HEK293 (cell line): Measurements from ENCODE around the gene MOG.

ENCODE experiments used
- CTCF ChIA-PET: fragments of 350-600 bp; formaldehyde crosslinking; extraction: SDS; loops from one replicate; lab custom pipeline; 2021; ENCODE audit warnings: antibody characterized with exemption; lab: Yijun Ruan, JAX
- POLR2A ChIA-PET: fragments of 300-600 bp; formaldehyde crosslinking; extraction: SDS; loops from one replicate; lab custom pipeline; 2020; ENCODE audit warnings: antibody characterized with exemption, inconsistent platforms; lab: Yijun Ruan, JAX
- H3K27ac ChIP-seq: fragments of 200-500 bp; sonication (Bioruptor generic); 2 replicates; pipeline ENCODE4 v1.5.1; 2014; ENCODE audit warnings: low read depth, low read length, control low read depth, inconsistent platforms; ENCODE audit errors: extremely low read depth
- H3K36me3 ChIP-seq, 2 experiments: fragments of 200-500 bp in 1 of 2; sonication (Bioruptor generic) in 1 of 2; 1 replicate in 1 of 2; 2 replicates in 1 of 2; pipeline ENCODE4 v1.5.1; 2014 to 2017; ENCODE audit warnings: inconsistent platforms in 2 of 2, low read length in 2 of 2; ENCODE audit not compliant: control insufficient read depth in 2 of 2, insufficient read depth in 1 of 2
- H3K4me1 ChIP-seq: fragments of 200-500 bp; sonication (Bioruptor generic); 2 replicates; pipeline ENCODE4 v1.5.1; 2014; ENCODE audit warnings: mild to moderate bottlenecking, low read length, inconsistent platforms; ENCODE audit not compliant: control insufficient read depth, insufficient read depth
- H3K4me3 ChIP-seq: 2 replicates; pipeline ENCODE4 v1.5.1; 2011; ENCODE audit warnings: low read depth, mild to moderate bottlenecking, control low read depth, low read length, moderate library complexity
- H3K9me3 ChIP-seq: fragments of 200-500 bp; sonication (Bioruptor generic); 2 replicates; pipeline ENCODE4 v1.5.1; 2014; ENCODE audit warnings: low read depth, low read length, inconsistent platforms; ENCODE audit not compliant: control insufficient read depth, insufficient read depth
- EGR2 ChIP-seq: fragments of 450-650 bp; formaldehyde crosslinking; IDR thresholded peaks from 2 replicates; pipeline ENCODE4 v1.5.1; 2016; ENCODE audit warnings: low read depth, missing biosample characterization, missing genetic modification characterization
- KLF7 ChIP-seq: fragments of 450-650 bp; formaldehyde crosslinking; IDR thresholded peaks from 2 replicates; pipeline ENCODE4 v1.5.1; 2016; ENCODE audit warnings: missing biosample characterization, missing genetic modification characterization, borderline replicate concordance
- KLF8 ChIP-seq: fragments of 450-650 bp; formaldehyde crosslinking; IDR thresholded peaks from 2 replicates; pipeline ENCODE4 v1.5.1; 2016; ENCODE audit warnings: missing biosample characterization, missing genetic modification characterization
- SCRT2 ChIP-seq: fragments of 450-650 bp; formaldehyde crosslinking; IDR thresholded peaks from 2 replicates; pipeline ENCODE4 v1.5.1; 2016; ENCODE audit warnings: missing biosample characterization, missing genetic modification characterization
- SP2 ChIP-seq: fragments of 450-650 bp; formaldehyde crosslinking; IDR thresholded peaks from 2 replicates; pipeline ENCODE4 v1.5.1; 2016; ENCODE audit warnings: missing biosample characterization, missing genetic modification characterization
- YY2 ChIP-seq: fragments of 450-650 bp; formaldehyde crosslinking; IDR thresholded peaks from 2 replicates; pipeline ENCODE4 v1.5.1; 2016; ENCODE audit warnings: missing biosample characterization, missing genetic modification characterization
- ZFHX2 ChIP-seq: fragments of 450-650 bp; formaldehyde crosslinking; conservative IDR thresholded peaks from 2 replicates; pipeline ENCODE4 v1.5.1; 2016; ENCODE audit warnings: missing biosample characterization, missing genetic modification characterization
- ZNF133 ChIP-seq: fragments of 450-650 bp; formaldehyde crosslinking; IDR thresholded peaks from 2 replicates; pipeline ENCODE4 v1.5.1; 2016; ENCODE audit warnings: missing biosample characterization, missing genetic modification characterization
- ZNF266 ChIP-seq: fragments of 450-650 bp; formaldehyde crosslinking; IDR thresholded peaks from 2 replicates; pipeline ENCODE4 v1.5.1; 2016; ENCODE audit warnings: missing biosample characterization, missing genetic modification characterization, low read depth
- ZNF398 ChIP-seq: fragments of 450-650 bp; formaldehyde crosslinking; IDR thresholded peaks from 2 replicates; pipeline ENCODE4 v1.5.1; 2017; ENCODE audit warnings: missing biosample characterization, missing genetic modification characterization
- ZNF501 ChIP-seq: fragments of 450-650 bp; formaldehyde crosslinking; IDR thresholded peaks from 2 replicates; pipeline ENCODE4 v1.5.1; 2016; ENCODE audit warnings: missing biosample characterization, missing genetic modification characterization
- ZNF529 ChIP-seq: fragments of 450-650 bp; formaldehyde crosslinking; IDR thresholded peaks from 2 replicates; pipeline ENCODE4 v1.5.1; 2017; ENCODE audit warnings: missing genetic modification characterization, missing biosample characterization; ENCODE audit not compliant: insufficient replicate concordance
- ZNF571 ChIP-seq: fragments of 450-650 bp; formaldehyde crosslinking; IDR thresholded peaks from 2 replicates; pipeline ENCODE4 v1.5.0; 2017; ENCODE audit warnings: missing biosample characterization, missing genetic modification characterization
- ZNF626 ChIP-seq: fragments of 450-650 bp; sonication (Bioruptor Pico); formaldehyde crosslinking; IDR thresholded peaks from 2 replicates; pipeline ENCODE4 v1.5.1; 2018; ENCODE audit warnings: missing biosample characterization, missing genetic modification characterization, inconsistent platforms
- ZNF670 ChIP-seq: fragments of 450-650 bp; formaldehyde crosslinking; IDR thresholded peaks from 2 replicates; pipeline ENCODE4 v1.5.1; 2016; ENCODE audit warnings: missing biosample characterization, missing genetic modification characterization, low read depth
- ZNF777 ChIP-seq: fragments of 450-650 bp; formaldehyde crosslinking; IDR thresholded peaks from 2 replicates; pipeline ENCODE4 v1.5.1; 2017; ENCODE audit warnings: missing biosample characterization, missing genetic modification characterization, borderline replicate concordance
- TF ChIP-seq, protein P1 (sequence below): fragments of 450-650 bp; formaldehyde crosslinking; IDR thresholded peaks from 2 replicates; pipeline ENCODE4 v1.5.1; 2016; ENCODE audit warnings: missing biosample characterization, missing genetic modification characterization
- TF ChIP-seq, protein P2 (sequence below): fragments of 450-650 bp; formaldehyde crosslinking; IDR thresholded peaks from 2 replicates; pipeline ENCODE4 v1.5.1; 2016; ENCODE audit warnings: missing biosample characterization, missing genetic modification characterization
- TF ChIP-seq, protein P3 (sequence below): fragments of 450-650 bp; formaldehyde crosslinking; IDR thresholded peaks from 2 replicates; pipeline ENCODE4 v1.5.1; 2016; ENCODE audit warnings: missing biosample characterization, missing genetic modification characterization
- TF ChIP-seq, protein P4 (sequence below): fragments of 450-650 bp; formaldehyde crosslinking; IDR thresholded peaks from 2 replicates; pipeline ENCODE4 v1.5.1; 2016; ENCODE audit warnings: missing biosample characterization, missing genetic modification characterization

MOG gene

DNA sequence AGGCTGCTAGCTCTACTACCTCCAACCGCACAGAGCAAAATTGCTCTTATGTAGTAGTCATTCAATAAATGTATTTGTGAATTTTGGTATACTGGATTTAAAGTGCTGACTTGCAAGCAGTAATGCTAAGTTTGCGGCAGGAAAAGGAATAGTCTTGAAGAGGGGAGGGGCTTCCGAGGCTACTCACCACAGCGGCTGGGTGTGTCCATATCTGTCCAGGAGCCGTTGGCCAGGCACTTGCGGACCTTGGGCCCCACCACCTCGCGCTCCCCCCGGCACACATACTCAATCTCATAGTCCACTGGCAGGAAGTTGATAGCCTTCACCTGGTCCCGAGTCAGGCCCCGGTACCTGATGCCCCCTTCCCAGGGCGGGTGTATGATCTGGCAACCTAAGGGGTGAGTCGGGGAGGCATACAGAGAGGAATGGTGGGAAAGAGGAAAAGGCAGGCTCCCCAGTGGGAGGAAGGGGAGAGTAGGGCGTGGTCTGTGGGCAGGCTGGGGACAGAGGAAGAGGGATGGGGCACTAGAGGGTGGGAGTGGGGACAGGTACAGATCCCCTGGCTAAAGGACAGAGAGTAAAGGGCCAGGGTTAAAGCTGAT, 25.6 kb upstream of the MOG start:
- Histone ChIP-seq H3K36me3 (peaks cover 0 to 11% of the 10 kb centered on the region in 2 experiments; a peak in 1 of 3 replicates), H3K4me1 (peaks cover 4% of the 10 kb centered on the region; the same call in 1 of the 2 replicates), H3K27ac (no peak overlapping the region), H3K4me3 (peak overlapping the region; percentile 3), H3K9me3 (no peaks in the 10 kb centered on the region)
- POLR2A ChIA-PET, result no interaction called here
- CTCF ChIA-PET, result interaction anchor here (0.7 to 4.3 kb wide), 5 partner anchors 16 to 64 kb away, joined by 3 to 19 read pairs (median 5); no protein-coding TSS in a partner anchor
- TF ChIP-seq ZNF777, result no peak
- no peak for TF ChIP-seq ZNF266 (tag by site-specific recombination)
- peak; percentile 69 for TF ChIP-seq SP2 (tag by site-specific recombination)
- TF ChIP-seq EGR2, result peak; percentile 61
- no peak for TF ChIP-seq ZNF501 (tag by site-specific recombination)
- TF ChIP-seq SCRT2 (tag by site-specific recombination), result 0 out of 2 replicates have a peak, but pooled peaks have one; percentile 38
- TF ChIP-seq ZFHX2, result peak; percentile 70
- peak; percentile 21; the same call in 1 of the 2 replicates for TF ChIP-seq KLF7 (tag by site-specific recombination)

DNA sequence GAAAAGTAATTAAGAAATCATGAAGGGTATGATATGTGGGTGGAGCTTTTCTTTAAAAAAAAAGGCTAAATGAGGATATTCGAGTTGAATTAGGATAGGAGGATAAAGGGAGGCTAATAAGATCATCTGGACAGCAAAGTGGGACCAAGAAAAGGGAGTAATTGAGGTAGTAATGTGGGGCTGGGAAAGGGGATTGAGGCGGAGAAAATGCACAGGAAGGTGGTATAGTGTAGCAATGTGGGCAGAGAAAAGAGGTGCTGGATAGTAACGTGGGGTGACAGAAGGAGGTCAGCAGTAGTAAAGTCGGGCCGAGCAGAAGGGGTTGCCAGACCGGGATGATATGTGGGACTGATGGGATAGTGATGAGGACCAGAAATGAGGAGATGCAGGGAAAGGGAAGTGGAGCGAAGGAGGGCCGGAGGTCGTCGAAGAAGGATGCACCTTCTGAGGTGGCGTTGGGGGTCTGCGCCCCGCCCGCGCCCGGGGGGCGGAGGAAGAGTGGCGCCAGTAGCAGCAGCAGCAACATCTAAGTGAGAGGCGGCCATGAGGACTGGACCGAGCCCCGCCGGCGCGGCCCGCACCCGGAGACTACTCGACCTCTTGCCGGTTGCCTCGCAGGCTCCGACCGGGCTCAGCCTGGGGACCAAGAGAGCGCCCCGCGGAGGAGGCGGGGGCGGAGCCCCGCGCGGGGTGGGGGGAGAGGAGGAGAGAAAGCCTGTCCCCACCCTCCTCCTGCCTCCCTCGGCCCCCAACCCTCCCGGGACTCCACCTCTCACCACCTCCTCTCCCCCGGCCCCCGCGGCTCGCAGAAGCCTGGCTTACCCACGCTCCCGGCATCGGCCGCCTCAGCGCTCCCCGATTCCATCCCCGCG, 24.8 kb upstream of the MOG start:
- POLR2A ChIA-PET, result interaction anchor here (0.6 to 2.2 kb wide), 10 partner anchors 8 to 182 kb away, joined by 3 to 34 read pairs (median 4); no protein-coding TSS in a partner anchor
- H3K27ac ChIP-seq, result peak overlapping the region; percentile 36; the same call in 1 of the 2 replicates
- TF ChIP-seq ZNF777 (0 out of 2 replicates have a peak, but pooled peaks have one; percentile 28), YY2 (tag by site-specific recombination) (0 out of 2 replicates have a peak, but pooled peaks have one; percentile 13), ZNF133 (no peak), ZNF529 (tag by site-specific recombination) (no peak), ZNF571 (no peak), ZNF626 (tag by site-specific recombination) (no peak), KLF8 (tag by site-specific recombination) (peak; percentile 33; the same call in 1 of the 2 replicates), ZNF670 (tag by site-specific recombination) (no peak), ZNF501 (tag by site-specific recombination) (peak; percentile 18; the same call in 1 of the 2 replicates), ZNF398 (tag by site-specific recombination) (peak; percentile 74)
- TF ChIP-seq, protein P1, sequence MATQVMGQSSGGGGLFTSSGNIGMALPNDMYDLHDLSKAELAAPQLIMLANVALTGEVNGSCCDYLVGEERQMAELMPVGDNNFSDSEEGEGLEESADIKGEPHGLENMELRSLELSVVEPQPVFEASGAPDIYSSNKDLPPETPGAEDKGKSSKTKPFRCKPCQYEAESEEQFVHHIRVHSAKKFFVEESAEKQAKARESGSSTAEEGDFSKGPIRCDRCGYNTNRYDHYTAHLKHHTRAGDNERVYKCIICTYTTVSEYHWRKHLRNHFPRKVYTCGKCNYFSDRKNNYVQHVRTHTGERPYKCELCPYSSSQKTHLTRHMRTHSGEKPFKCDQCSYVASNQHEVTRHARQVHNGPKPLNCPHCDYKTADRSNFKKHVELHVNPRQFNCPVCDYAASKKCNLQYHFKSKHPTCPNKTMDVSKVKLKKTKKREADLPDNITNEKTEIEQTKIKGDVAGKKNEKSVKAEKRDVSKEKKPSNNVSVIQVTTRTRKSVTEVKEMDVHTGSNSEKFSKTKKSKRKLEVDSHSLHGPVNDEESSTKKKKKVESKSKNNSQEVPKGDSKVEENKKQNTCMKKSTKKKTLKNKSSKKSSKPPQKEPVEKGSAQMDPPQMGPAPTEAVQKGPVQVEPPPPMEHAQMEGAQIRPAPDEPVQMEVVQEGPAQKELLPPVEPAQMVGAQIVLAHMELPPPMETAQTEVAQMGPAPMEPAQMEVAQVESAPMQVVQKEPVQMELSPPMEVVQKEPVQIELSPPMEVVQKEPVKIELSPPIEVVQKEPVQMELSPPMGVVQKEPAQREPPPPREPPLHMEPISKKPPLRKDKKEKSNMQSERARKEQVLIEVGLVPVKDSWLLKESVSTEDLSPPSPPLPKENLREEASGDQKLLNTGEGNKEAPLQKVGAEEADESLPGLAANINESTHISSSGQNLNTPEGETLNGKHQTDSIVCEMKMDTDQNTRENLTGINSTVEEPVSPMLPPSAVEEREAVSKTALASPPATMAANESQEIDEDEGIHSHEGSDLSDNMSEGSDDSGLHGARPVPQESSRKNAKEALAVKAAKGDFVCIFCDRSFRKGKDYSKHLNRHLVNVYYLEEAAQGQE (tag by site-specific recombination), result peak; percentile 78
- TF ChIP-seq, protein P2, sequence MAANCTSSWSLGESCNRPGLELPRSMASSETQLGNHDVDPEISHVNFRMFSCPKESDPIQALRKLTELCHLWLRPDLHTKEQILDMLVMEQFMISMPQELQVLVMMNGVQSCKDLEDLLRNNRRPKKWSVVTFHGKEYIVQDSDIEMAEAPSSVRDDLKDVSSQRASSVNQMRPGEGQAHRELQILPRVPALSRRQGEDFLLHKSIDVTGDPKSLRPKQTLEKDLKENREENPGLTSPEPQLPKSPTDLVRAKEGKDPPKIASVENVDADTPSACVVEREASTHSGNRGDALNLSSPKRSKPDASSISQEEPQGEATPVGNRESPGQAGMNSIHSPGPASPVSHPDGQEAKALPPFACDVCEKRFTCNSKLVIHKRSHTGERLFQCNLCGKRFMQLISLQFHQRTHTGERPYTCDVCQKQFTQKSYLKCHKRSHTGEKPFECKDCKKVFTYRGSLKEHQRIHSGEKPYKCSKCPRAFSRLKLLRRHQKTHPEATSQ (tag by site-specific recombination), result no peak
- TF ChIP-seq, protein P3, sequence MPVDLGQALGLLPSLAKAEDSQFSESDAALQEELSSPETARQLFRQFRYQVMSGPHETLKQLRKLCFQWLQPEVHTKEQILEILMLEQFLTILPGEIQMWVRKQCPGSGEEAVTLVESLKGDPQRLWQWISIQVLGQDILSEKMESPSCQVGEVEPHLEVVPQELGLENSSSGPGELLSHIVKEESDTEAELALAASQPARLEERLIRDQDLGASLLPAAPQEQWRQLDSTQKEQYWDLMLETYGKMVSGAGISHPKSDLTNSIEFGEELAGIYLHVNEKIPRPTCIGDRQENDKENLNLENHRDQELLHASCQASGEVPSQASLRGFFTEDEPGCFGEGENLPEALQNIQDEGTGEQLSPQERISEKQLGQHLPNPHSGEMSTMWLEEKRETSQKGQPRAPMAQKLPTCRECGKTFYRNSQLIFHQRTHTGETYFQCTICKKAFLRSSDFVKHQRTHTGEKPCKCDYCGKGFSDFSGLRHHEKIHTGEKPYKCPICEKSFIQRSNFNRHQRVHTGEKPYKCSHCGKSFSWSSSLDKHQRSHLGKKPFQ (tag by site-specific recombination), result no peak
- TF ChIP-seq, protein P4, sequence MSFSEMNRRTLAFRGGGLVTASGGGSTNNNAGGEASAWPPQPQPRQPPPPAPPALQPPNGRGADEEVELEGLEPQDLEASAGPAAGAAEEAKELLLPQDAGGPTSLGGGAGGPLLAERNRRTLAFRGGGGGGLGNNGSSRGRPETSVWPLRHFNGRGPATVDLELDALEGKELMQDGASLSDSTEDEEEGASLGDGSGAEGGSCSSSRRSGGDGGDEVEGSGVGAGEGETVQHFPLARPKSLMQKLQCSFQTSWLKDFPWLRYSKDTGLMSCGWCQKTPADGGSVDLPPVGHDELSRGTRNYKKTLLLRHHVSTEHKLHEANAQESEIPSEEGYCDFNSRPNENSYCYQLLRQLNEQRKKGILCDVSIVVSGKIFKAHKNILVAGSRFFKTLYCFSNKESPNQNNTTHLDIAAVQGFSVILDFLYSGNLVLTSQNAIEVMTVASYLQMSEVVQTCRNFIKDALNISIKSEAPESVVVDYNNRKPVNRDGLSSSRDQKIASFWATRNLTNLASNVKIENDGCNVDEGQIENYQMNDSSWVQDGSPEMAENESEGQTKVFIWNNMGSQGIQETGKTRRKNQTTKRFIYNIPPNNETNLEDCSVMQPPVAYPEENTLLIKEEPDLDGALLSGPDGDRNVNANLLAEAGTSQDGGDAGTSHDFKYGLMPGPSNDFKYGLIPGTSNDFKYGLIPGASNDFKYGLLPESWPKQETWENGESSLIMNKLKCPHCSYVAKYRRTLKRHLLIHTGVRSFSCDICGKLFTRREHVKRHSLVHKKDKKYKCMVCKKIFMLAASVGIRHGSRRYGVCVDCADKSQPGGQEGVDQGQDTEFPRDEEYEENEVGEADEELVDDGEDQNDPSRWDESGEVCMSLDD, result peak; percentile 86

More for the DNA sequence above, 24.8 kb upstream of the MOG start:
- Histone ChIP-seq H3K36me3 (peaks cover 0 to 11% of the 10 kb centered on the region in 2 experiments; a peak in 1 of 3 replicates), H3K4me3 (peak overlapping the region; percentile 77), H3K9me3 (no peaks in the 10 kb centered on the region), H3K4me1 (peaks cover 4% of the 10 kb centered on the region; the same call in 1 of the 2 replicates)
- CTCF ChIA-PET, result interaction anchor here (0.6 to 4.3 kb wide), 5 partner anchors 10 to 65 kb away, joined by 3 to 32 read pairs (median 17); no protein-coding TSS in a partner anchor
